Measurements from ENCODE around the gene VPS37D.

Gene VPS37D

DNA sequence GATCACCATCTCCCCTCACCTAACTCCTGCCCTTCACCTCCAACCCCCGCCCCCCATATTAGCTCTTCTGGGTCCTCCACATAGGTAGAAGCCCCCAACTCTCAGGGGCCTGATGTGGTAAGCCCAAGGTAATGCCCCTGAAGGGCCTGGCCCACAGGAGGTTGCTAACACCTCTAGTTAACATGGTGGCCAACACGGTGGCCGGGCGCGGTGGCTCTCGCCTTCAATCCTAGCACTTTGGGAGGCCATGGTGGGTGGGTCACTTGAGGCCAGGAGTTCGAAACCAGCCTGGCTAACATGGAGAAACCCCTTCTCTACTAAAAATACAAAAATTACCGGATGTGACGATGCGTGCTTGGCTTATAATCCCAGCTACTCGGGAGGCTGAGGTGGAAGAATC, 42.4 kb upstream of the VPS37D start:
- Histone ChIP-seq H3K9me3 (no peaks in the 10 kb centered on the region), H4K20me1 (peaks cover 7% of the 10 kb centered on the region; the same call in 1 of the 2 replicates), H3K27ac (no peak overlapping the region), H3K36me3 (no peaks in the 10 kb centered on the region), H3K4me1 (peaks cover 19% of the 10 kb centered on the region), H3K4me2 (no peak overlapping the region), H3K27me3 (peaks cover 54% of the 10 kb centered on the region), H3K9ac (no peak overlapping the region), H3K4me3 (no peak overlapping the region)
- TF ChIP-seq Cebpa-rat (IDR thresholded peaks at IDR 0.05) = no peak

DNA sequence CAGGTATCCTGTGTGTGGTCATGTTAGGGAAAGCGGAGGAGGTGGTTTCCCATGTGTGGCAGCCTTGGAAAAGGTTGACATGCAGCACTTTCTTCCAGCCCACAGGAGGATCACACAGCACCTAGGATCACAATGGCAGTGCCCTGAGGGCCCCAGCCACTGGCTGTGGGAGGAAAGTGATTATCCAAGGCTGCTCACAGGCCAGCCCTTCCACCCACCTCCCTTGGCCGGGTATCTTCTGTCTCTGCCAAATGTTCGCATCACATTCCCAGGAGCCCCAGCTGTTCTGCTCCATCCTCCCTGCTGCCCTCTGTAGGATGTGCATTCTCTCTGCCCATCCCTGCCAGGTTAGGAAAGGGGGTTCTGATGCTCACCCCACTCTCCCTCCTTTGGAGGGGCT, 40.8 kb upstream of the VPS37D start:
- H3K27ac ChIP-seq = no peak overlapping the region
- peaks cover 7% of the 10 kb centered on the region; the same call in 1 of the 2 replicates for H4K20me1 ChIP-seq
- no peaks in the 10 kb centered on the region for H3K36me3 ChIP-seq
- H3K9ac ChIP-seq = no peak overlapping the region
- H3K27me3 ChIP-seq = peaks cover 44% of the 10 kb centered on the region
- peaks cover 19% of the 10 kb centered on the region for H3K4me1 ChIP-seq
- H3K9me3 ChIP-seq = no peaks in the 10 kb centered on the region
- TF ChIP-seq Cebpa-rat (IDR thresholded peaks at IDR 0.05) = no peak
- H3K4me2 ChIP-seq = 0 out of 2 replicates have a peak overlapping the region, but pooled peaks have one; percentile 11
- H3K4me3 ChIP-seq = no peak overlapping the region

DNA sequence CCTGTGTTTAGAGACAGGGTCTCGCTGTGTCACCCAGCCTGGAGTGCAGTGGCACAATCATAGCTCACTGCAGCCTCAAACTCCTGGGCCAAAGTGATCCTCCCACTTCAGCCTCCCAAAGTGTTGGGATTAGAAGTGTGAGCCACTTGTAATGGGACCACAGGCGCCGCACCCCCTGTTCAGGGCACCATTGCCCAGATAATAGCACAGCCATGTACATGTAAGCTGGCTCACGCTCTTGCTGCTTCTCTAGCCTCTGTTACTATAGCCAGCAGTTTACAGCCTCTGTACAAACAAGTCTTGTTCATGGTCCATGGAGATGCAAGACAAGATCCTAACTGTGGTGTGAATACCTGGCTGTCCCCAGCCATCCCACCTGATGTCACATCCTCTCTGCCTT, 39.1 kb upstream of the VPS37D start:
- H4K20me1 ChIP-seq = peaks cover 3% of the 10 kb centered on the region; the same call in 1 of the 2 replicates
- H3K27me3 ChIP-seq = peaks cover 27% of the 10 kb centered on the region
- no peaks in the 10 kb centered on the region for H3K9me3 ChIP-seq
- peaks cover 10% of the 10 kb centered on the region for H3K4me1 ChIP-seq
- TF ChIP-seq Cebpa-rat (IDR thresholded peaks at IDR 0.05) = no peak
- H3K27ac ChIP-seq = no peak overlapping the region
- H3K4me2 ChIP-seq = no peak overlapping the region
- H3K36me3 ChIP-seq = no peaks in the 10 kb centered on the region
- H3K9ac ChIP-seq = no peak overlapping the region
- no peak overlapping the region for H3K4me3 ChIP-seq

DNA sequence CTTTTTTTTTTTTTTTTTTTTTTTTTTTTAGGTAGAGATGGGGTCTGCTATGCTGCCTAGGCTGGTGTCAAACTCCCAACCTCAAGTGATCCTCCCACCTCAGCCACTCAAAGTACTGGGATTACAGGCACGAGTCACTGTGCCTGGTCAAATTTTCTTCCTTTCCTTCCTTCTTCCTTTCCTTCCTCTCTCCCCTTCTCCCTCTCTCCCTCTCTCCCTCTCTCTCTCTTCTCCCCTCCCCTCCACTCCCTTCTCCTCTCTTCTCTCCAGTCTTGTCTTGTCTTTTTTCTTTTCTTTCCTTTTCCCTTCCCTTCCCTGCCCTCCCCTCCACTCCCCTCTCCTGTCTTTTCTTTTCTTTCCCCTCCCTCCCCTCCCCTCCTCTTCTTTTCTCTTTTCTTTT, 36.1 kb upstream of the VPS37D start:
- no peaks in the 10 kb centered on the region for H3K36me3 ChIP-seq
- no peaks in the 10 kb centered on the region for H3K9me3 ChIP-seq
- TF ChIP-seq Cebpa-rat (IDR thresholded peaks at IDR 0.05) = no peak
- H3K4me3 ChIP-seq = no peak overlapping the region
- peaks cover 4% of the 10 kb centered on the region; the same call in 1 of the 2 replicates for H3K4me1 ChIP-seq
- no peak overlapping the region for H3K4me2 ChIP-seq
- H4K20me1 ChIP-seq = no peaks in the 10 kb centered on the region
- no peak overlapping the region for H3K9ac ChIP-seq
- H3K27me3 ChIP-seq = peaks cover 5% of the 10 kb centered on the region; the same call in 1 of the 2 replicates
- no peak overlapping the region for H3K27ac ChIP-seq

DNA sequence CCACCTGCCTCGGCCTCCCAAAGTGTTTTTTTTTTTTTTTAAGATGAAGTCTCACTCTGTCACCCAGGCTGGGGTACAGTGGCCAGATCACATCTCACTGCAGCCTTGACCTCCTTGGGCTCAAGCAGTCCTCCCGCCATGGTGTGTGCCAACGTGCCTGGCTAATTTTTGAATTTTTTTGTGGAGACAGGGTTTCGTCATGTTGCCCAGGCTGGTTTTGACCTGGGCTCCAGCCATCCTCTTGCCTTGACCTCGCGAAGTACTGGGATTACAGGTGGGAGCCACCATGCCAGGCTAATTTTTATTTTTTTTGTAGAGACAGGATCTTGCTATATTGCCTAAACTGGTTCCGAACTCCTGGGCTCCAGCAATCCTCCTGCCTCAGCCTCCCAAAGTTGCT, 34.3 kb upstream of the VPS37D start:
- no peak for TF ChIP-seq Cebpa-rat (IDR thresholded peaks at IDR 0.05)
- Histone ChIP-seq H3K9ac (no peak overlapping the region), H3K27me3 (no peaks in the 10 kb centered on the region), H3K27ac (no peak overlapping the region), H3K4me3 (no peak overlapping the region), H3K4me2 (no peak overlapping the region), H3K4me1 (no peaks in the 10 kb centered on the region), H3K36me3 (no peaks in the 10 kb centered on the region), H3K9me3 (no peaks in the 10 kb centered on the region), H4K20me1 (no peaks in the 10 kb centered on the region)

DNA sequence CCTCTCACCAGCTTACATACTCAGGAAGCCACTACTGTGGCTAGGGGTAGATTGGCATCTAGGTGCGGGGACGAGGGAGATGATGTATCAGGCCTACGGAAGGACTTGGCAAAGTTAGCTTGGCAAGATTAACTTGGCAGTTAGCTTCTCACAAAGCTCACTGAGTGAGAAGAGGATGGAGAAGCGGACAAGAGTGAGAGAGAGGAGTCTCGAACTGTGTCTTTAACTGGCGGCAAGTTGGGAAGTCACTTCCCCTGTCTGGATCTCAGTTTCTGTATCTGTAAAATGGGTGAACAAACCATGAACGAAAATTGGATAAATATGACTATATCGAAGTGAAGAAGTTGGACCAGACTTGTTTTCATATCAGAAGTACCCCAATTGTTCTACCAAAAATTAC, 33.8 kb upstream of the VPS37D start:
- H3K4me3 ChIP-seq = no peak overlapping the region
- H3K27me3 ChIP-seq = no peaks in the 10 kb centered on the region
- no peak overlapping the region for H3K9ac ChIP-seq
- no peaks in the 10 kb centered on the region for H3K9me3 ChIP-seq
- H3K27ac ChIP-seq = no peak overlapping the region
- no peaks in the 10 kb centered on the region for H3K36me3 ChIP-seq
- H4K20me1 ChIP-seq = no peaks in the 10 kb centered on the region
- no peak for TF ChIP-seq Cebpa-rat (IDR thresholded peaks at IDR 0.05)
- no peaks in the 10 kb centered on the region for H3K4me1 ChIP-seq
- H3K4me2 ChIP-seq = no peak overlapping the region

DNA sequence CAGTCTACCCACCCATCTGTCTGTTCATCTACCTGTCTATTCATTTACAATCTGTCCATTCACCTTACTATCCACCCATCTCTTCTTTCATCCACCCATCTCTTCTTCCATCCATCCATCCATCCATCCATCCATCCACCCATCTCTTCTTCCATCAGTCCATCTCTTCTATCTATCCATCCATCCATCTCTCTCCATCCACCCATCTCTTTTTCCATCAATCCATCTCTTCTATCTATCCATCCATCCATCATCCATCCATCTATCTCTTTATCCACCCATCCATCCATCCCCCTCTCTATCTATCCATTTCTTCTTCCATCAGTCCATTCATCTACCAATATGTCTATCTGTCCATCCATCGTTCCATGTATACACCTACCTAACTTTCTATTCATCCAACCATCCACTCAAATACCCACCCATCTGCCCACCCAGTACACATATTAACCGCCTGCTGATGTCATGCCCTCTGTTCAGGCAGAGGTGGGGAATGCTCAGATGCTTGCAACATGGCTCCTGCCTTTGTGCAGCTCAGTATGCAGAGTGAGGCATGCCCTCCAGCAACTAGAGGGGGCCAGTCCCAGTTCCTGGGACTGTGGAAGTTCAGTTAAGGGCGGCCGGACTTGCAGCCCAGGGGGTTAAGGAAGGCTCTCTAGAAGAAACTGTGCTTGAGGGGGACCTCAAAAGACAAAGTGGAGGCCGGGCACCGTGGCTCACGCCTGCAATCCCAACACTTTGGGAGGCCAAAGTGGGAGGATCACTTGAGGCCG, 32.0 kb upstream of the VPS37D start:
- Histone ChIP-seq H3K4me2 (no peak overlapping the region), H4K20me1 (no peaks in the 10 kb centered on the region), H3K27me3 (no peaks in the 10 kb centered on the region), H3K4me3 (no peak overlapping the region), H3K36me3 (no peaks in the 10 kb centered on the region), H3K27ac (no peak overlapping the region), H3K4me1 (no peaks in the 10 kb centered on the region), H3K9me3 (peaks cover 7% of the 10 kb centered on the region; the same call in 1 of the 2 replicates), H3K9ac (no peak overlapping the region)
- TF ChIP-seq Cebpa-rat (IDR thresholded peaks at IDR 0.05) = no peak

DNA sequence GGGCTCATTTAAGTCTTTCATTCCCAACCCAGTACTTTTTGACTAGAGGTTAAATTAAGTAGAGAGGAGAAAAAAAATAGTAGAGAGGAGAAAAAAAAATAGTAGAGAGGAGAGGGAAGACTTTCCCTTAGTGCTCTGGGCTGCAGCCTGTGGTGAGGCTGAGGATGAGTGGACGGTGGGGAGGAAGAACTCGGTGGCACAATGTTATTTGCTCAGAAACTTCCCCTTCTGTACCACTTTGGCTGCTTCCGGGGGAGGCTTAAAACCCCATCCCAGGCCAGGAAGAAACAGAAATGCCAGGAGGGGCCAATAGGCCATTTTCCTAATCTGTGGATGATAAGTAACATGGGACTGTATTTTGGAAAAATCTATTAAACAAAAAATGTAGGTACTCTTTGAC, 28.7 kb upstream of the VPS37D start:
- no peak for TF ChIP-seq Cebpa-rat (IDR thresholded peaks at IDR 0.05)
- Histone ChIP-seq H3K36me3 (no peaks in the 10 kb centered on the region), H3K4me3 (no peak overlapping the region), H3K27ac (no peak overlapping the region), H3K9ac (no peak overlapping the region), H3K9me3 (peaks cover 24% of the 10 kb centered on the region), H3K4me1 (no peaks in the 10 kb centered on the region), H4K20me1 (no peaks in the 10 kb centered on the region), H3K27me3 (no peaks in the 10 kb centered on the region), H3K4me2 (no peak overlapping the region)

DNA sequence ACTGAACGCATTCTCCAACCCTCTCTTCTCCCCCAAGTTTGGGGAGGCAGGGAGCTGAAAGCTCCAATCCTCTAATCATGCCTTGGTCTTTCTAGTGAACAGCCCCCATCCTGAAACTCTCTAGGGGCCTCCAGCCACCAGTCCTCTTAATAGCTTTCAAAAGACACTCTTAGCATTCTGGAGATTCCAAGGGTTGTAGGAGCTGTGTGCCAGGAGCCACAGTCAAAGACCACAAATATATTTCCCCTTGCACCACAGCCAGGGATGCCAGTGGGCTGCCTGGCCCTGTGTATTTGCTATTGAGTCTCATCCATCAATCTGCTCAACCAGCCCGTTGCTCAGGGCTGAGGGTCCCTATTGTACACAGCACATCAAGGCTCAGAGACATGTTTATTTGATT, 24.8 kb upstream of the VPS37D start:
- H3K27ac ChIP-seq = no peak overlapping the region
- H3K9me3 ChIP-seq = peaks cover 24% of the 10 kb centered on the region
- H3K9ac ChIP-seq = no peak overlapping the region
- H3K27me3 ChIP-seq = peaks cover 25% of the 10 kb centered on the region
- no peaks in the 10 kb centered on the region for H3K36me3 ChIP-seq
- H3K4me1 ChIP-seq = 0 out of 2 replicates have a peak, but pooled peaks cover 2% of the 10 kb centered on the region
- TF ChIP-seq Cebpa-rat (IDR thresholded peaks at IDR 0.05) = no peak
- H3K4me3 ChIP-seq = no peak overlapping the region
- H4K20me1 ChIP-seq = peaks cover 12% of the 10 kb centered on the region
- no peak overlapping the region for H3K4me2 ChIP-seq

DNA sequence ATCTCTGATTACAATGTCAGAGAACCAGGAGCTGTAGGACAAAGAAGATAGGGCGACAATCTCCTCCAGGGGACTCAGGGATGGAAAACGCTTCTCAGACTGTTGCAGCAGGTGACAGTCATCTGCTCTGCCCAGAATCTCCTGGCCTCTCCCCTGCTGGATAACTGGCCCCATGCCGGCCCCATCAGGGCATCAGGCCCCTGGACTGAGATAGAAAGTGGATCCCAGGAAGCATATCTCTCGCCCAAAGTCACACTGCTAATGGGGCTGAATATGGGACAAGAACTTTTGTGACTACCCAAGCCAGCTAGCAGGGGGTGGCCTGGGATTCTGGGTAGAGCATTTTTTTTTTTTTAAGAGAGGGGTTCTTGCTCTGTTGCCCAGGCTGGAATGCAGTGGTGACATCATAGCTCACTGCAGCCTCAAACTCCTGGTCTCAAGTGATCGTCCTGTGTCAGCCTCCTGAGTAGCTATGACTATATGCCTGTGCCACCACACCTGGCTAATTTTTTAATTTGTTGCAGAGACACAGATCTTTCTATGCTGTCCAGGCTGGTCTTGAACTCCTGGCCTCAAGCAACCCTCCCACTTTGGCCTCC, 22.8 kb upstream of the VPS37D start:
- H3K27me3 ChIP-seq = peaks cover 44% of the 10 kb centered on the region
- peaks cover 15% of the 10 kb centered on the region for H4K20me1 ChIP-seq
- peaks cover 24% of the 10 kb centered on the region for H3K9me3 ChIP-seq
- 0 out of 2 replicates have a peak, but pooled peaks cover 6% of the 10 kb centered on the region for H3K4me1 ChIP-seq
- no peak overlapping the region for H3K4me2 ChIP-seq
- no peak overlapping the region for H3K9ac ChIP-seq
- no peak overlapping the region for H3K27ac ChIP-seq
- no peaks in the 10 kb centered on the region for H3K36me3 ChIP-seq
- TF ChIP-seq Cebpa-rat (IDR thresholded peaks at IDR 0.05) = no peak
- no peak overlapping the region for H3K4me3 ChIP-seq
